ENCODE results near the gene CDK18. TPM values are rescaled to one million over a fixed set of nuclear protein-coding genes. Genes with fewer than 3 reads are reported as not detected.

Gene CDK18
- total and polyA plus RNA-seq, 9 of the 15 experiments (the other 6 are each of a cell fraction or from before 2014, with no cell fraction given): 0.05 to 0.69 (median 0.17) TPM; not detected in 2

DNA sequence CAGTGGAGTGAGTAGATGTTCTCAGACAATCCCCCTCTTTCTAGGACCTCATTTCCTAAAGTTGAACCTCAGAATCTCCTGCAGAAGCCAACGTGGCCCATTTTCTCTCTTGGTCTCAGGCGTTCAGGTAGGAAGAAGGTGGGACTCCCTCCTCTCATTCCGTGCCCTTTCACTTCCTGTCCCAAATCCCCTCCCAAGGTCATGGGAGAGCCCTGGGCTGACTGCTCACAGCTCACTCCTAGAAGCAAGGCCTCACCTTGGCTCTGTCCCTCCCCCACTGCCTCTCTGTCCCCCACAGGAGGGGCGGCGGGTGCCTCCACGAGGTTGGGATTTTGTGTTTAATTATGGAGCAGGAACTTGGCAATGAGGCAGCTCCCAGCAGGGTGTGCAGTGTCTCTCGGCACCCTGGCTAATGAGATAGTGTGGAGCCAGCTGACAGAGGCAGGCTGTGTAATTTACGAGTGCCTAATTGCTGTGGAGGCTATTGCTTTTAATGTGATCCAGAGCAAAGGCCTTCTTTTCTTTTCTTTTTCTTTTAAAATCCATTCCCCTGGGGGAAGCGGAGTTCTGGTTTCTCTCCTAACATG, 9.1 kb upstream of the CDK18 start (continued):
- TF ChIP-seq CHD1 (IDR thresholded peaks at IDR 0.05; ENCODE audit: low read length): no peak
- TF ChIP-seq, protein P1, sequence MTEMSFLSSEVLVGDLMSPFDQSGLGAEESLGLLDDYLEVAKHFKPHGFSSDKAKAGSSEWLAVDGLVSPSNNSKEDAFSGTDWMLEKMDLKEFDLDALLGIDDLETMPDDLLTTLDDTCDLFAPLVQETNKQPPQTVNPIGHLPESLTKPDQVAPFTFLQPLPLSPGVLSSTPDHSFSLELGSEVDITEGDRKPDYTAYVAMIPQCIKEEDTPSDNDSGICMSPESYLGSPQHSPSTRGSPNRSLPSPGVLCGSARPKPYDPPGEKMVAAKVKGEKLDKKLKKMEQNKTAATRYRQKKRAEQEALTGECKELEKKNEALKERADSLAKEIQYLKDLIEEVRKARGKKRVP (CRISPR knock-in tag; IDR thresholded peaks at IDR 0.05): no peak

DNA sequence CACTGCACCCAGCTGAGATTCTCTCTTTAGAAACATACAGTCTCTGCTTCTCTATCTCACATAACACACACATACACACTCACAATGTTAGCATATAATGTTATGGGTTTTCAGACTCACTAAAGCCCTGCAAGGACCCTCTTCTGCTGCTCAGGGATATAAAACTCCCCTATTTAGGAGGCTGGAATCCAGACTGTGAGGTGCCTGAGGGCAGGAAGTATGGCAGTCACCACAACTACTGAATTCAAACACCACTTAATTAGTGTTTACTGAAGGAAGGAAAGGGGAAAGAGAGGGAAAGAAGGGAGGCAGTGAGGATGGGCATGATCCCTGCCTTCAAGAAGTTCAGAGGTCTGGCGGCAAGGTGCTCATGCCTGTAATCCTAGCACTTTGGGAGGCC, 7.8 kb upstream of the CDK18 start:
- WGBS (ENCODE audit: insufficient coverage, low coverage, missing lambda C conversion rate): 0% methylated on average over 1 of the region's 1 CpG
- POLR2A ChIA-PET: no interaction called here
- H3K27ac ChIP-seq (ENCODE audit: extremely low read depth, low read depth, low read length): no peak overlapping the region
- no peak overlapping the region for H2AFZ ChIP-seq (ENCODE audit: low read depth, low read length)
- 0 out of 2 replicates have a peak, but pooled peaks cover 8% of the 10 kb centered on the region for H4K20me1 ChIP-seq (replicated peaks; ENCODE audit: control insufficient read depth, insufficient read depth, low read length)
- intact Hi-C loops (cut with micrococcal nuclease) (no loop called here), in situ Hi-C loops (cut with MboI) (no loop called here)
- FAIRE-seq (no peak), DNase-seq (ENCODE audit: extremely low read depth in 1 of 4, low spot score in 3 of 4) (no peak), ATAC-seq (no peak)
- CTCF ChIA-PET (ENCODE audit: low intra/inter-chr PET ratio): no interaction called here
- no TSS peak for BruUV-seq (replicated peaks)
- H3K4me1 ChIP-seq (replicated peaks in 1 of 2; ENCODE audit: control insufficient read depth in 2 of 2, insufficient read depth in 2 of 2, low read length in 2 of 2): peaks cover 4 to 11% of the 10 kb centered on the region in 2 experiments; a peak in 3 of 5 replicates
- H3K9me3 ChIP-seq (replicated peaks; ENCODE audit: control insufficient read depth, insufficient read depth, low read depth, low read length): no peaks in the 10 kb centered on the region
- no peaks in the 10 kb centered on the region for H3K9me1 ChIP-seq (ENCODE audit: control insufficient read depth, insufficient read depth, low read length)
- no peaks in the 10 kb centered on the region for H3K36me3 ChIP-seq (ENCODE audit: control insufficient read depth, insufficient read depth, low read length)
- peaks cover 23 to 69% of the 10 kb centered on the region in 2 experiments; a peak in 4 of 5 replicates for H3K27me3 ChIP-seq (ENCODE audit: control insufficient read depth in 2 of 2, insufficient read depth in 2 of 2, low read length in 2 of 2)
- no peak overlapping the region for H3K4me3 ChIP-seq
- H3K4me2 ChIP-seq (ENCODE audit: insufficient read depth, low read length): no peak overlapping the region
- H3K79me2 ChIP-seq (ENCODE audit: control insufficient read depth, insufficient read depth, low read length): no peaks in the 10 kb centered on the region
- TF ChIP-seq POLR2AphosphoS2 (IDR thresholded peaks at IDR 0.05; ENCODE audit: low read length) (no peak), GATA2 (CRISPR knock-in tag; IDR thresholded peaks at IDR 0.05) (no peak), ZNF384 (IDR thresholded peaks at IDR 0.05; ENCODE audit: low read depth, low read length) (no peak), NR4A1 (CRISPR knock-in tag; IDR thresholded peaks at IDR 0.05) (no peak), NR4A1 (tag; IDR thresholded peaks at IDR 0.05) (no peak), XRCC4 (IDR thresholded peaks at IDR 0.05; ENCODE audit: extremely low read depth, insufficient read depth, insufficient read length) (no peak), GATAD2B (IDR thresholded peaks at IDR 0.05; ENCODE audit: borderline replicate concordance) (no peak), SIX5 (IDR thresholded peaks at IDR 0.05; ENCODE audit: borderline replicate concordance in 1 of 2, insufficient read depth in 1 of 2, low read depth in 1 of 2, low read length in 2 of 2) (no peak), TAF1 (IDR thresholded peaks at IDR 0.05; ENCODE audit: control insufficient read depth, extremely low read depth, insufficient read depth, low read length, severe bottlenecking) (no peak), LCOR (CRISPR knock-in tag; IDR thresholded peaks at IDR 0.05) (no peak), HDAC6 (IDR thresholded peaks at IDR 0.05; ENCODE audit: low read depth, low read length) (no peak), NUFIP1 (IDR thresholded peaks at IDR 0.05; ENCODE audit: partially characterized antibody) (no peak), ELF4 (CRISPR knock-in tag; IDR thresholded peaks at IDR 0.05) (no peak), ZNF316 (IDR thresholded peaks at IDR 0.05) (no peak), CREM (IDR thresholded peaks at IDR 0.05; ENCODE audit: low read depth) (no peak)
- TF ChIP-seq, protein P2, sequence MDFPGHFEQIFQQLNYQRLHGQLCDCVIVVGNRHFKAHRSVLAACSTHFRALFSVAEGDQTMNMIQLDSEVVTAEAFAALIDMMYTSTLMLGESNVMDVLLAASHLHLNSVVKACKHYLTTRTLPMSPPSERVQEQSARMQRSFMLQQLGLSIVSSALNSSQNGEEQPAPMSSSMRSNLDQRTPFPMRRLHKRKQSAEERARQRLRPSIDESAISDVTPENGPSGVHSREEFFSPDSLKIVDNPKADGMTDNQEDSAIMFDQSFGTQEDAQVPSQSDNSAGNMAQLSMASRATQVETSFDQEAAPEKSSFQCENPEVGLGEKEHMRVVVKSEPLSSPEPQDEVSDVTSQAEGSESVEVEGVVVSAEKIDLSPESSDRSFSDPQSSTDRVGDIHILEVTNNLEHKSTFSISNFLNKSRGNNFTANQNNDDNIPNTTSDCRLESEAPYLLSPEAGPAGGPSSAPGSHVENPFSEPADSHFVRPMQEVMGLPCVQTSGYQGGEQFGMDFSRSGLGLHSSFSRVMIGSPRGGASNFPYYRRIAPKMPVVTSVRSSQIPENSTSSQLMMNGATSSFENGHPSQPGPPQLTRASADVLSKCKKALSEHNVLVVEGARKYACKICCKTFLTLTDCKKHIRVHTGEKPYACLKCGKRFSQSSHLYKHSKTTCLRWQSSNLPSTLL (IDR thresholded peaks at IDR 0.05): no peak
- TF ChIP-seq, protein P3, sequence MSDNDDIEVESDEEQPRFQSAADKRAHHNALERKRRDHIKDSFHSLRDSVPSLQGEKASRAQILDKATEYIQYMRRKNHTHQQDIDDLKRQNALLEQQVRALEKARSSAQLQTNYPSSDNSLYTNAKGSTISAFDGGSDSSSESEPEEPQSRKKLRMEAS (CRISPR knock-in tag; IDR thresholded peaks at IDR 0.05): no peak
- no peak overlapping the region for H3K9ac ChIP-seq (ENCODE audit: insufficient read depth in 1 of 2, low read depth in 2 of 2, low read length in 2 of 2)
